Measurements from ENCODE around the gene FBLN7. TPM values are rescaled to one million over a fixed set of nuclear protein-coding genes. Genes with fewer than 3 reads are reported as not detected.

FBLN7 gene
- total RNA-seq, 2 donors from 2014 or later, result 3.0 to 4.0 TPM

GRCh38 chr2:112140899-112141625, 2.9 kb downstream of the FBLN7 start:
- intact Hi-C loops (cut with DNase I), result no loop called here
- TF ChIP-seq POLR2AphosphoS5 (IDR thresholded peaks at IDR 0.05), result no peak
- no peak for TF ChIP-seq POLR2A (IDR thresholded peaks at IDR 0.05)
- TF ChIP-seq CTCF (IDR thresholded peaks at IDR 0.05), result no peak
- no peak for DNase-seq (ENCODE audit: low spot score)
- Histone ChIP-seq H3K4me3 (no peak overlapping the region), H3K36me3 (no peaks in the 10 kb centered on the region), H3K9me3 (no peaks in the 10 kb centered on the region), H3K4me1 (replicated peaks) (no peaks in the 10 kb centered on the region), H3K27ac (no peak overlapping the region), H3K27me3 (replicated peaks; ENCODE audit: insufficient read depth) (no peaks in the 10 kb centered on the region)
- 80% methylated on average over 20 of the region's 20 CpGs for WGBS

GRCh38 chr2:112141626-112142007, 3.4 kb downstream of the FBLN7 start:
- Histone ChIP-seq H3K27ac (no peak overlapping the region), H3K36me3 (no peaks in the 10 kb centered on the region), H3K4me1 (replicated peaks) (no peaks in the 10 kb centered on the region), H3K4me3 (no peak overlapping the region), H3K27me3 (replicated peaks; ENCODE audit: insufficient read depth) (no peaks in the 10 kb centered on the region), H3K9me3 (no peaks in the 10 kb centered on the region)
- intact Hi-C loops (cut with DNase I), result no loop called here
- no peak for DNase-seq (ENCODE audit: low spot score)
- 80% methylated on average over 7 of the region's 7 CpGs for WGBS
- TF ChIP-seq CTCF (IDR thresholded peaks at IDR 0.05), result no peak

- Histone ChIP-seq H3K27me3 (replicated peaks; ENCODE audit: insufficient read depth) (no peaks in the 10 kb centered on the region), H3K4me1 (replicated peaks) (no peaks in the 10 kb centered on the region), H3K4me3 (no peak overlapping the region), H3K36me3 (no peaks in the 10 kb centered on the region), H3K9me3 (no peaks in the 10 kb centered on the region), H3K27ac (no peak overlapping the region)
- TF ChIP-seq POLR2A (IDR thresholded peaks at IDR 0.05) (no peak), CTCF (IDR thresholded peaks at IDR 0.05) (no peak), POLR2AphosphoS5 (IDR thresholded peaks at IDR 0.05) (no peak)
- DNase-seq (ENCODE audit: low spot score), result no peak
- intact Hi-C loops (cut with DNase I), result no loop called here
- WGBS, result 90% methylated on average over 8 of the region's 8 CpGs
Measured at GRCh38 chr2:112142525-112143078, 4.4 kb downstream of the FBLN7 start.

GRCh38 chr2:112143150-112143549, 5.0 kb downstream of the FBLN7 start:
- WGBS, result 91% methylated on average over 5 of the region's 5 CpGs
- H3K4me3 ChIP-seq, result no peak overlapping the region
- no peak overlapping the region for H3K27ac ChIP-seq
- DNase-seq (ENCODE audit: low spot score), result no peak
- H3K9me3 ChIP-seq, result no peaks in the 10 kb centered on the region
- intact Hi-C loops (cut with DNase I), result no loop called here
- no peaks in the 10 kb centered on the region for H3K36me3 ChIP-seq
- TF ChIP-seq POLR2A (IDR thresholded peaks at IDR 0.05), result no peak
- TF ChIP-seq CTCF (IDR thresholded peaks at IDR 0.05), result no peak
- no peak for TF ChIP-seq POLR2AphosphoS5 (IDR thresholded peaks at IDR 0.05)
- no peaks in the 10 kb centered on the region for H3K27me3 ChIP-seq (replicated peaks; ENCODE audit: insufficient read depth)
- no peaks in the 10 kb centered on the region for H3K4me1 ChIP-seq (replicated peaks)

- Histone ChIP-seq H3K27me3 (replicated peaks; ENCODE audit: insufficient read depth) (no peaks in the 10 kb centered on the region), H3K27ac (no peak overlapping the region), H3K4me3 (no peak overlapping the region), H3K4me1 (replicated peaks) (no peaks in the 10 kb centered on the region), H3K9me3 (no peaks in the 10 kb centered on the region), H3K36me3 (no peaks in the 10 kb centered on the region)
- intact Hi-C loops (cut with DNase I), result no loop called here
- no peak for DNase-seq (ENCODE audit: low spot score)
- 92% methylated on average over 6 of the region's 6 CpGs for WGBS
- TF ChIP-seq POLR2AphosphoS5 (IDR thresholded peaks at IDR 0.05), result no peak
- no peak for TF ChIP-seq CTCF (IDR thresholded peaks at IDR 0.05)
- no peak for TF ChIP-seq POLR2A (IDR thresholded peaks at IDR 0.05)
Measured at GRCh38 chr2:112144966-112145365, 6.8 kb downstream of the FBLN7 start.
